SJCRH30 (cell line): ENCODE data around the gene SCN4B. TPM values are rescaled to one million over a fixed set of nuclear protein-coding genes. Genes with fewer than 3 reads are reported as not detected.
"Not testable (repeated sequence)": the region's sequence is repeated elsewhere in the genome, so short reads cannot be mapped to it uniquely, and the experiment has no call there.

Experiments used
- DNase-seq, 2 experiments: peaks; one replicate each; pipeline ENCODE4 v3.0.0-alpha.2; 2015 to 2020
- H3K27ac ChIP-seq: fragments of 250-450 bp; sonication (Bioruptor Pico); 2 replicates; pipeline ENCODE4 v1.5.1; 2020; ENCODE audit warnings: mild to moderate bottlenecking, moderate library complexity
- H3K27me3 ChIP-seq: fragments of 250-450 bp; sonication (Bioruptor Pico); 2 replicates; pipeline ENCODE4 v1.5.1; 2020; ENCODE audit warnings: mild to moderate bottlenecking, moderate library complexity
- H3K36me3 ChIP-seq: fragments of 250-450 bp; sonication (Bioruptor Pico); 2 replicates; pipeline ENCODE4 v1.5.1; 2020; ENCODE audit warnings: mild to moderate bottlenecking, moderate library complexity
- H3K4me1 ChIP-seq: fragments of 250-450 bp; sonication (Bioruptor Pico); 2 replicates; pipeline ENCODE4 v1.5.1; 2020; ENCODE audit warnings: mild to moderate bottlenecking, moderate library complexity
- H3K4me3 ChIP-seq: fragments of 250-450 bp; sonication (Bioruptor Pico); 2 replicates; pipeline ENCODE4 v1.5.1; 2020; ENCODE audit warnings: mild to moderate bottlenecking, moderate library complexity
- H3K9me3 ChIP-seq: fragments of 250-450 bp; sonication (Bioruptor Pico); replicated peaks from 2 replicates; pipeline ENCODE4 v1.5.1; 2020; ENCODE audit warnings: mild to moderate bottlenecking, moderate library complexity
- total RNA-seq: library from RNA; depleted of rRNA; stranded (reverse); fragments of >200 nt; shearing (Covaris generic); gene quantifications from 2 replicates; pipeline ENCODE4 v1.2.3, GENCODE V29; 2014; rRNA removed

SCN4B gene, protein sequence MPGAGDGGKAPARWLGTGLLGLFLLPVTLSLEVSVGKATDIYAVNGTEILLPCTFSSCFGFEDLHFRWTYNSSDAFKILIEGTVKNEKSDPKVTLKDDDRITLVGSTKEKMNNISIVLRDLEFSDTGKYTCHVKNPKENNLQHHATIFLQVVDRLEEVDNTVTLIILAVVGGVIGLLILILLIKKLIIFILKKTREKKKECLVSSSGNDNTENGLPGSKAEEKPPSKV
- total RNA-seq = not detected in 2 replicates

- peak; percentile 21 to 35 for DNase-seq
- H3K27me3 ChIP-seq = peaks cover 17% of the 10 kb centered on the region; the same call in 1 of the 2 replicates
- H3K9me3 ChIP-seq = no peaks in the 10 kb centered on the region
- H3K36me3 ChIP-seq = no peaks in the 10 kb centered on the region
- no peak within 1 kb of the TSS for H3K27ac ChIP-seq
- H3K4me1 ChIP-seq = no peaks in the 10 kb centered on the region
- H3K4me3 ChIP-seq = peak within 1 kb of the TSS; percentile 43
Measured at GRCh38 chr11:118152552-118153471, at the start of gene SCN4B. SCN4B (minus strand) TSS chr11:118152823; CDS start chr11:118152673, 150 bp downstream.

DNA sequence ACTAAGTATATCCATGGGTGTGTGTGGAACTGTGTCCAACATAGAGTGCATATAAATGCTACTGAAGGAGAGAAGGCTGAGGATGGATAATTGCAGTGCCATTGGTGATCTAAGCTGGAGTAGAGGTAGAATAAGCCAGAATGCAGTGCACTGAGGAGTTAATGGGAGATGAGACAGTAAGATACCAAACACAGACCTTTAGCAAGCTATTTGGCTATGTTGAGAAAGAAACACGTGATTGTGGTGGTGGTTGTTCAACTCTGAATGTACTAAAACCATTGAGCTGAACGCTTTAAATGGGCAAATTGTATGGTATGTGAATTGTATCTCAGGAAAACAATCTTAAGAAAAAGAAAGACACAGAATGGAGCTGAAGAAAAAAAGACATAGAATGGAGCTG lies 49.3 kb upstream of the SCN4B start:
- H3K27me3 ChIP-seq = no peaks in the 10 kb centered on the region
- H3K36me3 ChIP-seq = no peaks in the 10 kb centered on the region
- H3K27ac ChIP-seq = no peak overlapping the region
- no peaks in the 10 kb centered on the region for H3K4me1 ChIP-seq
- no peak for DNase-seq
- no peaks in the 10 kb centered on the region for H3K9me3 ChIP-seq
- H3K4me3 ChIP-seq = no peak overlapping the region

DNA sequence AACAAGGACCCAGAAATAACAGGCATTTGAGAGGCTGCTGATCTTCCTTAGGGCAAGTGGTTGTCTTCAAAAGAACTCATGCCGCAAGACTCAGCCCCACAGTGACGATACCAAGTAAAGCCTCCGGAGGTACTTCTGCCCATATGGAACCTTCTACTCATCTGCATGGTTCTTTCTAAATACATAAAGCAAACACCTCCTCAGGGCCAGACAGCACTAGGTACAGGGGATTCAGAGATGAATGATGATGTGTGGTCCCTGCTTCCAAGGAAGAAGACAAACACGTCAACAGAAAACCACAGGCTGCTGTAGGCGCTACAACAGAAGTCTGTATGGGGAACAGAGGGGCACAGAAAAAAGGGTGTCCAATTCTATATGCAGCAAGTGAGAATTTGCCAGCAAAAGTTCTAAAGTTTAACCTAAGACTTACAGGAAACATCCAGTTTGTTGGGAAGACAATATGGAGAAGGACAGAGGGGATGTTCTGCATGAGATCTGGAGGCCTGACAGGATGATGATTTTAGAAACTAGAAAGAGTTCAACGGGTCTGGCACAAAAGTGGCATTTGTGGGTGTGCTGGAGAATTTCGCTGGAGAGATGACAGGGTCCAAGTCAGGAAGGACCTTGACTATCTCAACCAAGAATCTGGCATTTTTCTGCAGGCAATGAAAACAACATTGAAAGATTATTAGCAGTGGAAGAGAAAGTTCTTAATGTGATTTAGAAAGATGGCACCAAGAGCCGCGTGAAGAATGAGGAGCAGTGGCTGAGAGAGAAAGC lies 48.5 kb upstream of the SCN4B start:
- Histone ChIP-seq H3K36me3 (no peaks in the 10 kb centered on the region), H3K27me3 (no peaks in the 10 kb centered on the region), H3K9me3 (no peaks in the 10 kb centered on the region), H3K27ac (no peak overlapping the region), H3K4me3 (no peak overlapping the region), H3K4me1 (no peaks in the 10 kb centered on the region)
- DNase-seq = no peak

DNA sequence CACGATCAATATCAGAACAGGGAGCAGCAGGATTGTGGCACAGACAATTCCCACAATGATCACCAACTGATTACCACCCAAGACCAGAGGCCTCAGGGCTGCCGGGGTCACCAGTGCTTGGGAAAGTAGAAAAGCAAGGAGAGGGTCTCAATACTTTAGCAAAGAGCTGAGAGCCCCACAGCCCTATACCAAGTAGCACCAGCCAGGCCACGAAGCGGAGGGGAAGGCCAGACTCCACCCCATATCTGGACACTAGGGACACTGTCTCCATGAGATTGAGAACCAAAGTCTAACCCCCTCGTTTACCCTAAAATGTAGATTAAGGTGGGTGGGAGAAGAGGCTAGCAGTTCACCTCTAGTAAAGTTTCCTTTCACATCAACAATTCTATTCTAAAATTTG lies 47.9 kb upstream of the SCN4B start:
- H3K4me3 ChIP-seq = no peak overlapping the region
- no peaks in the 10 kb centered on the region for H3K4me1 ChIP-seq
- no peak overlapping the region for H3K27ac ChIP-seq
- no peaks in the 10 kb centered on the region for H3K9me3 ChIP-seq
- no peaks in the 10 kb centered on the region for H3K36me3 ChIP-seq
- no peak for DNase-seq
- no peaks in the 10 kb centered on the region for H3K27me3 ChIP-seq

- Histone ChIP-seq H3K27me3 (no peaks in the 10 kb centered on the region), H3K9me3 (no peaks in the 10 kb centered on the region), H3K4me3 (no peak overlapping the region), H3K4me1 (no peaks in the 10 kb centered on the region), H3K27ac (no peak overlapping the region), H3K36me3 (no peaks in the 10 kb centered on the region)
- DNase-seq = no peak
Measured at GRCh38 chr11:118199135-118199534, 46.5 kb upstream of the SCN4B start.

DNA sequence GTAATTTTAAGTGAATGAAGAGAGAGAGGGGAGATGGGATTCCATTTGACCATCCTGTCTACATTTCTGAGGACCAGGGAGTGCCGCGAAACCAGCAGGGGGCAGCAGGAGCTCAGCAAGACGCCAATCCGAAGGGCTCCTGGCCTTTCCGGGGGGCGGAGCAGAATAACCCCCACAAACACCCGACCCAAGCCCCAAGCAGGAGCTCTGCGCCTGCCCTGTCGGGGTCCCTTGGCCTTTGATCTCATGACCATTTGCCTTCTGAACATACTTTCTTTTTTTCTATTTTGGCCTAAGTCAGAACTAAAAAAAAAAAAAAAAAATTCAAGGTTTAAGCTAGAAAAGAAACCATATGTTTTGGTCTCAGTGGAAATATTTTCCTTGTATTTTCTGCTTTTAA lies 45.7 kb upstream of the SCN4B start:
- H3K4me3 ChIP-seq = no peak overlapping the region
- peak; percentile 64 to 74 for DNase-seq
- H3K9me3 ChIP-seq = no peaks in the 10 kb centered on the region
- no peak overlapping the region for H3K27ac ChIP-seq
- H3K27me3 ChIP-seq = no peaks in the 10 kb centered on the region
- no peaks in the 10 kb centered on the region for H3K36me3 ChIP-seq
- H3K4me1 ChIP-seq = no peaks in the 10 kb centered on the region

GRCh38 chr11:118194835-118195627 lies 42.4 kb upstream of the SCN4B start:
- Histone ChIP-seq H3K4me1 (no peaks in the 10 kb centered on the region), H3K4me3 (no peak overlapping the region), H3K9me3 (no peaks in the 10 kb centered on the region), H3K27ac (no peak overlapping the region), H3K27me3 (no peaks in the 10 kb centered on the region), H3K36me3 (no peaks in the 10 kb centered on the region)
- DNase-seq = no peak

GRCh38 chr11:118193910-118194566 lies 41.4 kb upstream of the SCN4B start:
- Histone ChIP-seq H3K4me3 (no peak overlapping the region), H3K27ac (no peak overlapping the region), H3K36me3 (no peaks in the 10 kb centered on the region), H3K4me1 (no peaks in the 10 kb centered on the region), H3K9me3 (no peaks in the 10 kb centered on the region), H3K27me3 (no peaks in the 10 kb centered on the region)
- no peak for DNase-seq

- not testable (repeated sequence) for H3K27me3 ChIP-seq, H3K9me3 ChIP-seq, H3K4me1 ChIP-seq, H3K27ac ChIP-seq, H3K36me3 ChIP-seq, DNase-seq, H3K4me3 ChIP-seq
Measured at GRCh38 chr11:118192817-118193216, 40.2 kb upstream of the SCN4B start.

DNA sequence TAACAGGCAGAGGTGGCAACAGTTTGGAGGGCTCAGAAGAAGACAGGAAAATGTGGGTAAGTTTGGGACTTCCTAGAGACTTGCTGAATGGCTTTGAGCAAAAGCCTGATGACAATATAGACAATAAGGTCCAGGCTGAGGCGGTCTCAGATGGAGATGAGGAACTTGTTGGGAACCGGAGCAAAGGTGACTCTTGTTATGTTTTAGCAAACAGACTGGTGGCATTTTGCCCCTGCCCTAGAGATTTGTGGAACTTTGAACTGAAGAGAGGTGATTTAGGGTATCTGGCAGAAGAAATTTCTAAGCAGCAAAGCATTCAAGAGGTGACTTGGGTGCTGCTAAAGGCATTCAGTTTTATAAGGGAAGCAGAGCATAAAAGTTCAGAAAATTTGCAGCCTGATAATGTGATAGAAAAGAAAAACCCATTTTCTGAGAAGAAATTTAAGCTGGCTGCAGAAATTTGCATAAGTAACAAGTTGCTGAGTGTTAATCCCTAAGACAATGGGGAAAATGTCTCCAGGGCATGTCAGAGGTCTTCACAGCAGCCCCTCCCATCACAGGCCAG lies 38.4 kb upstream of the SCN4B start:
- not testable (repeated sequence) for H3K4me1 ChIP-seq, H3K27ac ChIP-seq, DNase-seq, H3K27me3 ChIP-seq, H3K36me3 ChIP-seq, H3K4me3 ChIP-seq, H3K9me3 ChIP-seq

- H3K9me3 ChIP-seq = no peaks in the 10 kb centered on the region
- no peaks in the 10 kb centered on the region for H3K36me3 ChIP-seq
- no peak overlapping the region for H3K4me3 ChIP-seq
- no peaks in the 10 kb centered on the region for H3K27me3 ChIP-seq
- H3K4me1 ChIP-seq = no peaks in the 10 kb centered on the region
- DNase-seq = no peak
- no peak overlapping the region for H3K27ac ChIP-seq
Measured at GRCh38 chr11:118186346-118187107, 33.9 kb upstream of the SCN4B start.

- DNase-seq = no peak
- no peak overlapping the region for H3K27ac ChIP-seq
- H3K9me3 ChIP-seq = no peaks in the 10 kb centered on the region
- H3K27me3 ChIP-seq = no peaks in the 10 kb centered on the region
- H3K4me3 ChIP-seq = no peak overlapping the region
- no peaks in the 10 kb centered on the region for H3K36me3 ChIP-seq
- no peaks in the 10 kb centered on the region for H3K4me1 ChIP-seq
Measured at GRCh38 chr11:118184784-118185579, 32.4 kb upstream of the SCN4B start.
